ENCODE data around the gene DMBX1. TPM values are rescaled to one million over a fixed set of nuclear protein-coding genes. Genes with fewer than 3 reads are reported as not detected.

The DMBX1 gene
- total and polyA plus RNA-seq, 2 of the 13 experiments (the other 11 are each of a cell fraction or from before 2014, with no cell fraction given), result not detected

- CTCF ChIA-PET (ENCODE audit: low intra/inter-chr PET ratio, low total read pairs), result no interaction called here
- Histone ChIP-seq H3K4me2 (ENCODE audit: low read depth, low read length) (no peak overlapping the region), H3K27ac (ENCODE audit: extremely low read length, insufficient read depth, low read length) (no peak overlapping the region), H2AFZ (ENCODE audit: low read length) (no peak overlapping the region), H3K27me3 (ENCODE audit: control insufficient read depth in 1 of 2, insufficient read depth in 2 of 2, low read length in 2 of 2) (peaks cover 14 to 81% of the 10 kb centered on the region in 2 experiments), H3K4me1 (ENCODE audit: insufficient read depth, low read length) (peaks cover 12% of the 10 kb centered on the region), H3K36me3 (replicated peaks in 1 of 2; ENCODE audit: control insufficient read depth in 1 of 2, insufficient read depth in 2 of 2, low read length in 2 of 2) (no peaks in the 10 kb centered on the region), H4K20me1 (ENCODE audit: insufficient read depth, low read length) (no peaks in the 10 kb centered on the region), H3K9ac (ENCODE audit: insufficient read depth, low read depth, low read length) (no peak overlapping the region), H3K79me2 (ENCODE audit: insufficient read depth, low read length) (no peaks in the 10 kb centered on the region), H3K4me3 (replicated peaks in 1 of 3; ENCODE audit: insufficient read depth in 1 of 3, low read depth in 2 of 3, low read length in 3 of 3) (no peak overlapping the region), H3K9me3 (ENCODE audit: low read length) (no peaks in the 10 kb centered on the region)
- POLR2A ChIA-PET, result no interaction called here
- ATAC-seq (no peak), DNase-seq (ENCODE audit: low spot score) (no peak), FAIRE-seq (no peak)
- 7% methylated on average over 3 of the region's 3 CpGs for WGBS (ENCODE audit: low lambda C conversion rate)
- intact Hi-C loops (cut with micrococcal nuclease; ENCODE audit: unreplicated experiment) (no loop called here), in situ Hi-C loops (cut with HindIII; ENCODE audit: extremely low pct_ligation_motif_present, low pct_unique_long_range_greater_than_20kb) (no loop called here)
- BruUV-seq (replicated peaks), result no TSS peak
- TF ChIP-seq ZFP62 (CRISPR knock-in tag; IDR thresholded peaks at IDR 0.05) (no peak), SUZ12 (IDR thresholded peaks at IDR 0.05; ENCODE audit: low read depth, low read length) (no peak), ZNF672 (CRISPR knock-in tag; IDR thresholded peaks at IDR 0.05) (no peak), TIGD3 (CRISPR knock-in tag; IDR thresholded peaks at IDR 0.05; ENCODE audit: borderline replicate concordance) (no peak), ZNF143 (CRISPR knock-in tag; IDR thresholded peaks at IDR 0.05) (no peak), ZSCAN9 (CRISPR knock-in tag; IDR thresholded peaks at IDR 0.05; ENCODE audit: borderline replicate concordance) (no peak), CHD2 (IDR thresholded peaks at IDR 0.05; ENCODE audit: low read depth, low read length) (no peak), PITX1 (CRISPR knock-in tag; IDR thresholded peaks at IDR 0.05) (no peak), ZNF777 (CRISPR knock-in tag; IDR thresholded peaks at IDR 0.05) (no peak), ZNF296 (CRISPR knock-in tag; conservative IDR thresholded peaks at IDR 0.05) (no peak), ZNF83 (CRISPR knock-in tag; IDR thresholded peaks at IDR 0.05; ENCODE audit: borderline replicate concordance) (no peak)
- TF ChIP-seq, protein P1, sequence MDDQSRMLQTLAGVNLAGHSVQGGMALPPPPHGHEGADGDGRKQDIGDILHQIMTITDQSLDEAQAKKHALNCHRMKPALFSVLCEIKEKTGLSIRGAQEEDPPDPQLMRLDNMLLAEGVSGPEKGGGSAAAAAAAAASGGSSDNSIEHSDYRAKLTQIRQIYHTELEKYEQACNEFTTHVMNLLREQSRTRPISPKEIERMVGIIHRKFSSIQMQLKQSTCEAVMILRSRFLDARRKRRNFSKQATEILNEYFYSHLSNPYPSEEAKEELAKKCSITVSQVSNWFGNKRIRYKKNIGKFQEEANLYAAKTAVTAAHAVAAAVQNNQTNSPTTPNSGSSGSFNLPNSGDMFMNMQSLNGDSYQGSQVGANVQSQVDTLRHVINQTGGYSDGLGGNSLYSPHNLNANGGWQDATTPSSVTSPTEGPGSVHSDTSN (CRISPR knock-in tag; IDR thresholded peaks at IDR 0.05; ENCODE audit: borderline replicate concordance), result no peak
- TF ChIP-seq, protein P2, sequence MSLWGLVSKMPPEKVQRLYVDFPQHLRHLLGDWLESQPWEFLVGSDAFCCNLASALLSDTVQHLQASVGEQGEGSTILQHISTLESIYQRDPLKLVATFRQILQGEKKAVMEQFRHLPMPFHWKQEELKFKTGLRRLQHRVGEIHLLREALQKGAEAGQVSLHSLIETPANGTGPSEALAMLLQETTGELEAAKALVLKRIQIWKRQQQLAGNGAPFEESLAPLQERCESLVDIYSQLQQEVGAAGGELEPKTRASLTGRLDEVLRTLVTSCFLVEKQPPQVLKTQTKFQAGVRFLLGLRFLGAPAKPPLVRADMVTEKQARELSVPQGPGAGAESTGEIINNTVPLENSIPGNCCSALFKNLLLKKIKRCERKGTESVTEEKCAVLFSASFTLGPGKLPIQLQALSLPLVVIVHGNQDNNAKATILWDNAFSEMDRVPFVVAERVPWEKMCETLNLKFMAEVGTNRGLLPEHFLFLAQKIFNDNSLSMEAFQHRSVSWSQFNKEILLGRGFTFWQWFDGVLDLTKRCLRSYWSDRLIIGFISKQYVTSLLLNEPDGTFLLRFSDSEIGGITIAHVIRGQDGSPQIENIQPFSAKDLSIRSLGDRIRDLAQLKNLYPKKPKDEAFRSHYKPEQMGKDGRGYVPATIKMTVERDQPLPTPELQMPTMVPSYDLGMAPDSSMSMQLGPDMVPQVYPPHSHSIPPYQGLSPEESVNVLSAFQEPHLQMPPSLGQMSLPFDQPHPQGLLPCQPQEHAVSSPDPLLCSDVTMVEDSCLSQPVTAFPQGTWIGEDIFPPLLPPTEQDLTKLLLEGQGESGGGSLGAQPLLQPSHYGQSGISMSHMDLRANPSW (CRISPR knock-in tag; IDR thresholded peaks at IDR 0.05; ENCODE audit: borderline replicate concordance), result no peak
These were observed 24.7 kb upstream of the DMBX1 start for GRCh38 chr1:46464915-46465314.
